Uterus (tissue), 4 donors: Measurements from ENCODE around the gene XAGE2. TPM values are rescaled to one million over a fixed set of nuclear protein-coding genes. Genes with fewer than 3 reads are reported as not detected.

Experiments
- DNase-seq, 2 donors: peaks; one replicate each; pipeline ENCODE4 v3.0.0-alpha.2; 2019 to 2020
- H3K27ac ChIP-seq, 2 donors: fragments of 200-600 bp; sonication (generic); 1 replicate in 1 of 2; 2 replicates in 1 of 2; pipeline ENCODE4 v1.5.1; 2016 to 2018
- H3K27me3 ChIP-seq, 2 donors: fragments of 200-600 bp; sonication (generic); one replicate each; pipeline ENCODE4 v1.5.1; 2018 to 2019; ENCODE audit warnings: control low read depth in 1 of 2
- H3K36me3 ChIP-seq, 2 donors: fragments of 200-600 bp; sonication (generic); one replicate each; pipeline ENCODE4 v1.5.1; 2019; ENCODE audit warnings: control low read depth in 1 of 2
- H3K4me1 ChIP-seq, 2 donors: fragments of 200-600 bp; sonication (generic); one replicate each; pipeline ENCODE4 v1.5.1; 2018 to 2019; ENCODE audit warnings: control low read depth in 1 of 2
- H3K4me3 ChIP-seq, 2 donors: fragments of 200-600 bp; sonication (generic); 1 replicate in 1 of 2; 2 replicates in 1 of 2; pipeline ENCODE4 v1.5.1; 2018 to 2019; ENCODE audit warnings: mild to moderate bottlenecking in 1 of 2
- H3K9me3 ChIP-seq, 2 donors: fragments of 200-600 bp; sonication (generic); one replicate each; pipeline ENCODE4 v1.5.1; 2019; ENCODE audit warnings: control low read depth in 1 of 2
- POLR2A ChIP-seq, 2 donors: fragments of 450-650 bp; IDR thresholded peaks; one replicate each; pipeline ENCODE4 v1.6.1; 2016; ENCODE audit warnings: antibody characterized with exemption in 2 of 2, mild to moderate bottlenecking in 1 of 2, moderate library complexity in 1 of 2
- intact Hi-C: fragments of 100-400 bp; cut with DNase I; formaldehyde crosslinking; loops from one replicate; pipeline ENCODE4 v1.15.1; 2023; ENCODE audit warnings: low total_unique reads
- total RNA-seq, 4 donors: library from RNA; depleted of rRNA in 3 of 4; stranded (reverse); fragments of >200 nt in 3 of 4; gene quantifications; one replicate each; pipeline versions ENCODE4 v1.1.0 to v1.2.4, GENCODE V29; 2014 to 2023
- TF ChIP-seq, protein P1 (sequence below), 4 experiments: fragments of 200-600 bp in 2 of 4; fragments of 450-650 bp in 2 of 4; sonication (generic) in 2 of 4; IDR thresholded peaks; one replicate each; pipeline ENCODE4 v1.5.1; 2016 to 2019; ENCODE audit warnings: antibody characterized with exemption in 4 of 4, mild to moderate bottlenecking in 2 of 4, moderate library complexity in 1 of 4
- donor health status: DM: yes; HTN: yes; CAD: no.

The XAGE2 gene
- total RNA-seq, 4 donors from 2014 or later, result not detected

DNA sequence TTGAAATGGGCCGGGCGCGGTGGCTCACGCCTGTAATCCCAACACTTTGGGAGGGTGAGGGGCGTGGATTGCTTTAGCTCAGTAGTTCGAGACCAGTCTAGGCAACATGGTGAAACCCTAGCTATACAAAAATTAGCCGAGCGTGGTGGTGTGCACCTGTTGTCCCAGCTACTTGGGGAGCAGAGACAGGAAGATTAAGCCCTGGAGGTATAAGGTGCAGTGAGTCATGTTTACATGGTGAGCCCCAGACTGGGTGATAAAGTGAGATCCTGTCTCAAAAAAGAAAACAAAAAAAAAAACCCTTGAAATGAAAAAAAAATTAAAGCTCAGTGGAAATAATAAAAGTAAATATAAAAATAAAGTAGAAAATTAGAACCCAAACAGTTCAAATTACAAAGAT lies 6.9 kb upstream of the XAGE2 start:
- no peaks in the 10 kb centered on the region for H3K4me1 ChIP-seq
- no peaks in the 10 kb centered on the region for H3K36me3 ChIP-seq
- peaks cover 0 to 18% of the 10 kb centered on the region in 2 donors for H3K27me3 ChIP-seq
- H3K9me3 ChIP-seq, result no peaks in the 10 kb centered on the region
- intact Hi-C loops, result no loop called here
- no peak overlapping the region for H3K4me3 ChIP-seq
- DNase-seq, result no peak
- H3K27ac ChIP-seq, result no peak overlapping the region
- TF ChIP-seq, protein P1, sequence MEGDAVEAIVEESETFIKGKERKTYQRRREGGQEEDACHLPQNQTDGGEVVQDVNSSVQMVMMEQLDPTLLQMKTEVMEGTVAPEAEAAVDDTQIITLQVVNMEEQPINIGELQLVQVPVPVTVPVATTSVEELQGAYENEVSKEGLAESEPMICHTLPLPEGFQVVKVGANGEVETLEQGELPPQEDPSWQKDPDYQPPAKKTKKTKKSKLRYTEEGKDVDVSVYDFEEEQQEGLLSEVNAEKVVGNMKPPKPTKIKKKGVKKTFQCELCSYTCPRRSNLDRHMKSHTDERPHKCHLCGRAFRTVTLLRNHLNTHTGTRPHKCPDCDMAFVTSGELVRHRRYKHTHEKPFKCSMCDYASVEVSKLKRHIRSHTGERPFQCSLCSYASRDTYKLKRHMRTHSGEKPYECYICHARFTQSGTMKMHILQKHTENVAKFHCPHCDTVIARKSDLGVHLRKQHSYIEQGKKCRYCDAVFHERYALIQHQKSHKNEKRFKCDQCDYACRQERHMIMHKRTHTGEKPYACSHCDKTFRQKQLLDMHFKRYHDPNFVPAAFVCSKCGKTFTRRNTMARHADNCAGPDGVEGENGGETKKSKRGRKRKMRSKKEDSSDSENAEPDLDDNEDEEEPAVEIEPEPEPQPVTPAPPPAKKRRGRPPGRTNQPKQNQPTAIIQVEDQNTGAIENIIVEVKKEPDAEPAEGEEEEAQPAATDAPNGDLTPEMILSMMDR (IDR thresholded peaks at IDR 0.05), result no peak
- no peak for TF ChIP-seq POLR2A (IDR thresholded peaks at IDR 0.05)

GRCh38 chrX:52363247-52363883 lies 5.5 kb upstream of the XAGE2 start:
- Histone ChIP-seq H3K27me3 (peaks cover 0 to 13% of the 10 kb centered on the region in 2 donors), H3K9me3 (no peaks in the 10 kb centered on the region), H3K36me3 (no peaks in the 10 kb centered on the region), H3K4me3 (no peak overlapping the region), H3K4me1 (no peaks in the 10 kb centered on the region), H3K27ac (no peak overlapping the region)
- TF ChIP-seq, protein P1 (IDR thresholded peaks at IDR 0.05), result no peak
- no peak for TF ChIP-seq POLR2A (IDR thresholded peaks at IDR 0.05)
- intact Hi-C loops, result no loop called here
- DNase-seq, result no peak

- Histone ChIP-seq H3K4me3 (no peak overlapping the region), H3K36me3 (no peaks in the 10 kb centered on the region), H3K9me3 (no peaks in the 10 kb centered on the region), H3K27ac (no peak overlapping the region), H3K4me1 (no peaks in the 10 kb centered on the region), H3K27me3 (no peaks in the 10 kb centered on the region)
- intact Hi-C loops, result no loop called here
- no peak for DNase-seq
- TF ChIP-seq, protein P1 (IDR thresholded peaks at IDR 0.05), result no peak
- TF ChIP-seq POLR2A (IDR thresholded peaks at IDR 0.05), result no peak
These were observed 10.0 kb downstream of the XAGE2 start for GRCh38 chrX:52378870-52379269.

- TF ChIP-seq, protein P1 (IDR thresholded peaks at IDR 0.05), result no peak
- TF ChIP-seq POLR2A (IDR thresholded peaks at IDR 0.05), result no peak
- no peak for DNase-seq
- Histone ChIP-seq H3K27me3 (no peaks in the 10 kb centered on the region), H3K4me3 (no peak overlapping the region), H3K36me3 (no peaks in the 10 kb centered on the region), H3K27ac (no peak overlapping the region), H3K4me1 (no peaks in the 10 kb centered on the region), H3K9me3 (no peaks in the 10 kb centered on the region)
- intact Hi-C loops, result no loop called here
These were observed 12.2 kb downstream of the XAGE2 start for GRCh38 chrX:52380993-52381392.

DNA sequence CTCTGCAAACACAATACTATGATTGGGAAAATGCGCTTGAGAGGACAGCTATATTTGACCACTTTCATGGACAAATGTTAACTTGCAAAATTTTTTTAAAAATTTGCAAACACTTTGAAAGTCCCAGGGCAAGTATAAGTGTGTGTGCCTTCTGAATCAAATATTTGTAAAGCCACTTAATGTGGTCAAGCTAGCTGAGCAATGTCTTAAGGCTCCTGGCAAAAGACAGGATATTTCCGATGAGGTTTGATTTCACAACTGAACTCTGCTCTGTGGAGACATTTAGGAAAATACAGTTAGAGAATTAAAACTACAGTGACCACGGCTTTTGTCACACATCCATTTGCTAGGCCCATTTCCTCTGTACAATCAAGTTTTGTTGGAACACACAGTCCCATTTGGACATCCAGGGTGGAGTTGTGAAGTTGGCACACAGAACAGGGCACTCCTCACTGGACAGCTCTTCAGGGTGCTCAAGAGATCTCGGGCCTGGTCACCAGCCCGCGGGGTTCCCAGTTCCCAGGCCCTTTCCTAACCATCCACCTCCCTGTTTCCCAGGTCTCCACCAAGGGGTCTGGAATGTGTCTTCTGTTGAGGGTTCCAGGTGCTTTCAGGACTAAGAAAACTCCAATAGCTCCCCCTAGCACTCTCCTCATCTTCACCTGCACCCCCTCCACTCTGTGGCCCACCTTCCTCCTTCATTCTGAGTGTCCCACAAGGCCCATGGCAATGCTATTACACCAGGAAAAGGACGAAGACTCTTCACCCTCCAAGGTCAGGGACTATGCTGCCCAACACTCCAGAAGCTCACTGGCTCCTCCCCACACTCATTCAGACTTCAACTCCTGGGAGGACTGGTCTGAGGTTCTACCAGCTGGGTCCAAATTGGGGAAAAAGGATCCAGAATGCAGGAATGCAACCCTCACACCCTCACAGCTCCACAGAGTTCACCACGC lies 41.9 kb downstream of the XAGE2 start:
- H3K27ac ChIP-seq, result no peak overlapping the region
- no peak for DNase-seq
- no peak for TF ChIP-seq POLR2A (IDR thresholded peaks at IDR 0.05)
- TF ChIP-seq, protein P1 (IDR thresholded peaks at IDR 0.05), result no peak
- H3K9me3 ChIP-seq, result no peaks in the 10 kb centered on the region
- H3K36me3 ChIP-seq, result no peaks in the 10 kb centered on the region
- H3K4me3 ChIP-seq, result no peak overlapping the region
- intact Hi-C loops, result no loop called here
- no peaks in the 10 kb centered on the region for H3K27me3 ChIP-seq
- H3K4me1 ChIP-seq, result no peaks in the 10 kb centered on the region
